GM21447 (cell line): ENCODE results near the gene DYNLT1.
"Not testable (repeated sequence)": the region's sequence is repeated elsewhere in the genome, so short reads cannot be mapped to it uniquely, and the experiment has no call there.

Source experiments
- ATAC-seq: cut with Tn5 transposase; IDR thresholded peaks from one replicate; pipeline ENCODE4 v1.9.1; 2021; ENCODE audit not compliant: unreplicated experiment

DYNLT1 gene

DNA sequence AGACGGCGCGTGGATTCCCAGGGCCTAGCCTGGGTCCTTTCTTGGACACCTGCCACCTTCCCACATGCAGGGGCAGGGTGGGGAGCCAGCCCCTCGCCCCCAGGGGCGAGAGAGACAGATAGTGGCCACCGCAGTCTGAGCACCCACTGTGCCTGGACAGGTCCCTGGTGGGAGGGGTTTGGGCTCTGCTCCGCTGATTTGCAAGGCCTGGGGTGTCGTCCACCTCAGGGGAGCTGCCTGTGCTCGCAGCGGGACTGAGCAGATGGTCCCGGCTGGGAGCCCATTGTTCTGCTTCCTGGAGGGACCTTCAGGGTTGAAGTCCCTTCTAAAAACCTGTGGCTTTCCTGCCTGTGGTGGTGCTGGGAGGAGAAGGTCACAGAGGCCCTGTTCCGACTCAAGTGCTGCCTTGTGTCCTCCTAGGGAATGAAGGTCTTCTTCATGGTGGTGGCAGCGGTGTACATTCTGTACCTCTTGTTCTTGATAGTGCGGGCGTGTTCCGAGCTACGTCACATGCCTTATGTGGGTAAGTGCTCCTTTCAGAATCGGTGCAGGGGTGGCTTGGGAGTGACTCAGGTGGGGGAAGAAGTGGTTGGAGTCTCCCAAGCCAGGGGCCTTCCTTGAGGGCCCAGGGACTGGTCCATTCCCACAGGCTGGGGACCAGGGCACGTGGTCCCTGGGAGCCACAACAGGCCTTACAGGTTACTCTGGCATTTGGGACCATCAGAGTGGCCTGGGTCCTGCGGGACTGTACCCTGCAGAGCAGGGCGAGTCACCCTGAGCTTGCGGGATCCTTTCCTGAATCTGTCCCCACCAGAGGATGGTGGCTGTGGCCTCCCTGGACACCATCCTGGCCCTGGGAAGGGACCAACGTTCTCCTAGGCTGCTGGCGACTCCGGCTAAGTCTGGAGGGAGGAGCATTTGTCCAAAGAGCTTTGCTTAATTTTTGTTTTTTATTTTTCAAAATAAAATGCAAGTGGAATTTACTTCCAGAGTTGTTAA lies 19.6 kb downstream of the DYNLT1 start:
- no peak for ATAC-seq

DNA sequence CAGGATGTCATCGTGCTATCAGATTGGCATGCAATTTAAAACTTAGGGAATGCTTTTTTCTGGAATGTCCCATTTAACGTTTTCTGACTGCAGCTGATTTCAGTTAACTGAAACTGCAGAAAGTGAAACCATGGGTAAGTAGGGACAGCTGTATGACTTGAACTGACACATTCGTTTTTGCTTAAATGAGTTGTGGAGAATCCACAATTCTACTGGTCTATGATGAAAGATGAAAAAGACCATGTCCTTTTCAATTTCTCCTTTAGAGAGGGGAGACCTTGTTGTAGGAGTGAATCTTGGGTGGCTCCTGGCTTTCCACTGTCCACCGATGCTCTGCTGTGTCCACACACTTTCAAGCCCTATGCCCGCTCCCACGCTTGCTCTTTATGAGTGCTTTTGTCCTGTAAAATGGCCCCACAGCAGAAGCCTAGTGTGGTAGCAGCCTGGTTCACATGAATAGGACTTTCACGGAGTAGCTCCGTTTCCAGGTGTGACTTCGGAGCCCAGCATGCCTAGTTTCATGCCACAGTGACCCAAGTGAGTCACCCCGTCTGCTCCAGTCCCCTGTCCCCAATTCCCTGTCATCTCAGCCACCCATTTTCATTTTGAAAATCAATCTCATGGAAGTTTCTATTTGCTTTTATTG lies 21.9 kb downstream of the DYNLT1 start:
- ATAC-seq = no peak

DNA sequence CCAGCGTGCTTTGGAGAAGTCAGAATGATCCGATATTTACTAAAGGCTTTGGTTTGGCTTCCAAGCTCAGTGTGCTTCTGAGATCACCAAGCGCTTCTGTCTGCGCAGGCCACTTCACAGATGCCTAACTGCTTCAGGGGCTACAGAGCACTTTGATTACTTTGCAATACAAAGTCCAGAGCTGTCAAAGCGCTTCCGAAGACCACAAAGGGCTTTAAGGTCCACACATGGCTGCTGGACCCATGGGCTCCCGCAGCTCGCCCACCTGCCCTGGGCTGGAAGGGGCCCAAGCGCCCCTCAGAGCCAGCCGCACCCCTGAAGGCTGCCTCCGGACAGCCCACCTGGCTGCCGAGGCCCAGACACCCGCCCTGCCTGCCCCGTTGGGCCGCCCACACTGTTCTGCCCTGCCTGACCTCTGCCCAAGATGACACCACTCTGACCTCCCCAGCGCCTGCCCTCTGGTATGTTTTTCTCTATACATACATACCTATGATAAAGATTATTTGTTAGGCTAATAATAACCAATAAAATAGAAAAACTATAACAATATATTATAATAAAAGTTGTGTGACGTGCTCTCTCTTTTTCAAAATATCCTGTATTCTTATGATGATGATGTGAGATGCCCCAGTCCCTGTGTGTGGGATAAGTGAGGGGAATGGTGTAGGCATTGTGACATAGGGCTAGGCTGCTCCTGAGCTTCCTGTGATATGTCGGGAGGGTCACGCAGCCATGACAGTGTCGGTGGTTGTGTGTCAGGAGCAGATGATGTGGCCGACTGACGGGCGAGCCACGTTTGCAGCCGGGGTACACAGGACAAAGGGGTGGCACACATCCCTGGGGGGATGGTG lies 22.6 kb downstream of the DYNLT1 start:
- ATAC-seq = no peak

DNA sequence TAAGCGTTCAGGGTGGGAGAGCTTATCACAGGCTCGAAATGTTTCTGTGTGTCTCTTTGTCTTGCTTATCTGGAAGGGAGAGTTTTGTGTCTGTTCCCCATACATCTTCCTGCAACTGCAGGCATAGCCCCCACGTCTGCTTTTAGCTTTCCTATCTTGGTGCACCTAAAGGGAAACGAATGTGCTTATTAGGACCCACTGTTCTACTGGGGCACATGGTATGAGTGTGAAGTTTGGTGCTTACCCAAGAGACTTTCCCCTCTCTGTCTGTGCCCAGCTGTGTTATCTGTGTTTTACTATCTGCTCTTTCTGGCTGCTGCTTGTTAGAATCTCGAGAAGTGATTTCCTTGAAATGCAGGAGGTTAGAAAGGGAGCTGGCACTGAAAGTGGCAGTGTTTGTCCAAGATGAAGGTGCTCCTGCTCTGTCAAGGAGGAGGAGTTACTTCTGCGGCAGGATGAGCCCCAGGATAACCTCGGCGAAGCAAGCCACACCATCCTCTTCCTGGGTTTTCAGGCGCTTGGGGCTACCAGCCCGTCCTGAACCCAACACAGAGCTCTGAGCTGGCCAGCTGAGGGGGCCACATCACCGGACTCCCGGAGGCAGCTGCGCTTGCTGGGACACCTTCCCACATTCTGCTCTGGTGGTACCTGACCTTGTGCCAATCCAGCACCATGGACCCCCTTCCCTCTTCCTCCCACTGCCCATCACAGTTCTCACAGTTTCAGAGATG lies 23.4 kb downstream of the DYNLT1 start:
- no peak for ATAC-seq

DNA sequence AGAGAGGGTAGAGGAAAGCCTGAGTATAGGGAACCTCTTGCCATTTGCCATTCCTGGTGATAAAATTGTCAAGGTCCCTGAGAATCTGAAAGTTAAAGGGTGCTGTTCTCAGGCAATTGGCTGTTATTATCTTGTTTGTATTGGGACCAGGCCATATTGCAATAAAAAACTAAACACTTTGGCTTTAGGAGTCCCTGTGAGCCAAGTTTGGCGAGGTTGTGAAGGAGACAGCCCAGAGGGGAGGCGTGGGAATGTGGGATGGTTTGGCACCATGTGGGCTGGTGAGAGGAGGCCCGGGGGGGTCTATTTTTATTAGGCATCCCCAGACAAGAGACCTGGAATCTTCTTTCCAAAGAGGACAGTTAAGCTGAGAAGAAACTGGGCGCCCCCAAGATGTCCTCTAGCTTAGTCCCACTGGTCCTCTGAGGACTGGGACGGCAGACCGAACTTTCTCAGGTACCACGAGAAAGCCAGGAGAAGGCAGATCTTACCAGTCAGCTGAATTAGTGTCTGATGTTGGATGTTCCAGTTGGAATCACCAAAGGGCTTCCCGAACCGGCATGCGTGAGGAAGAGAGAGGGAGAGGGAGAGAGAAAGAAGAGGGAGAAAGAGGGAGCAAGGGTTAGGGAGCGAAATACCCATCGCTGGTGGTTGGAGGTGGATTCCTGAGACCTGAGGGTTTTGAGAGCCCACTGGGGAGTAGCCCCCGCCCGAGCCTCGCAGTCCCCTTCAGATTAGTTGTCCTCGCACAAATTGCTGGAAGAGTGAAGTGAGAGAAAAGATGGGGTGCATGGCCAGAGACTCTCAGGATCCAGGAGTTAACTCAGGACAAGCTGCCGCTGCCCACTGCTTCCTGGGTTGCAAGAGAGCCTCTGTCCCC lies 24.4 kb downstream of the DYNLT1 start:
- ATAC-seq = no peak

DNA sequence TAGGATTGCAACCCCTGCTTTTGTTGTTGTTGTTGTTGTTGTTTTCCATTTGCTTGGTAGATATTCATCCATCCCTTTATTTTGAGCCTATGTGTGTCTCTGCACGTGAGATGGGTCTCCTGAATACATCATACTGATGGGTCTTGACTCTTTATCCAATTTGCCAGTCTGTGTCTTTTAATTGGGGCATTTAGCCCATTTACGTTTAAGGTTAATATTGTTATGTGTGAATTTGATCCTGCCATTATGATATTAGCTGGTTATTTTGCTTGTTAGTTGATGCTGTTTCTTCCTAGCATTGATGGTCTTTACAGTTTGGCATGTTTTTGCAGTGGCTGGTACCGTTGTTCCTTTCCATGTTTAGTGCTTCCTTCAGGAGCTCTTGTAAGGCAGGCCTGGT lies 26.3 kb downstream of the DYNLT1 start:
- ATAC-seq = not testable (repeated sequence)

DNA sequence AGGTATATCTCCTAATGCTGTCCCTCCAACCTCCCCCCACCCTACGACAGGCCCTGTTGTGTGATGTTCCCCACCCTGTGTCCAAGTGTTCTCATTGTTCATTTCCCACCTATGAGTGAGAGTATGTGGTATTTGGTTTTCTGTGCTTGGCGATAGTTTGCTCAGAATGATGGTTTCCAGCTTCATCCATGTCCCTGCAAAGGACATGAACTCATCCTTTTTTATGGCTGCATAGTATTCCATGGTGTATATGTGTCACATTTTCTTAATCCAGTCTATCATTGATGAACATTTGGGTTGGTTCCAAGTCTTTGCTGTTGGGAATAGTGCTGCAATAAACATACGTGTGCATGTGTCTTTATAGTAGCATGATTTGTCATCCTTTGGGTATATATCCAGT lies 29.9 kb downstream of the DYNLT1 start:
- ATAC-seq = not testable (repeated sequence)

DNA sequence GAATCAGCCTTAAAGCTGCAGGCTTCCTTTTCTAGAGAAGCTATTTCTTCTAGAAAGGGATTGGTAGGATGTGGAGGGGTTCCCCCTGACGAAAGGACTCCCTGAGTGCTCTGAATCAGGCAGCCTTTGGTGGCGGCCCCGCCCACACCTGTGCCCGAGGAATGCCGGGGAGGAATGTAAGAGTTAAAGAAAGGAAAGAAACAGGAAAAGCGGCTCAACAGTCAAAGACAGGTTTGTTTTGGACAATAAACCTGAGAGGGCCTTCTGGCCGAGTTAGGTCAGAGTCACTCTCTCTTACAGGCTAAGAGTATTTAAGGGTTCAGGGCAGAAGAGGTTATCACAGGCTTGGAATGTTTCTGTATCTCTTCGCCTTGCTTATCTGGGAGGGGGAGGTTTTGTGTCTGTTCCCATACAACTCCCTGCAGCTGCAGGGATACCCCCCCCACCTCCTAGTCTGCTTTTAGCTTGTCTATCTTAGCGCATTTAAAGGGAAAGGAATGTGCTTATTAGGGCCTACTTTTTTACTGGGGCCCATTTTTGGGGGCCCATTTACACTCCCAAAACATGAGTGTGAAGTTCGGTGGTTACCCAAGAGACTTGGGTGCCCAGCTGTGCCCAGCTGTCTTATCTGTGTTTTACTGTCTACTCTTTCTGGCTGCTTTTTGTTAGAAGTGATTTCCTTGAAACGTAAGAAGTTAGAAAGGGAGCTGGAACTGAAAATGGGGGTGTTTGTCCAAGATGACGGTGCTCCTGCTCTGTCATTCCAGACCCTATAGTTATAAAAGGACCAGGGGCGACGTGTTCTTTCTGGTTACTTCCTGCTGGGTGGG lies 32.8 kb downstream of the DYNLT1 start:
- ATAC-seq = no peak

DNA sequence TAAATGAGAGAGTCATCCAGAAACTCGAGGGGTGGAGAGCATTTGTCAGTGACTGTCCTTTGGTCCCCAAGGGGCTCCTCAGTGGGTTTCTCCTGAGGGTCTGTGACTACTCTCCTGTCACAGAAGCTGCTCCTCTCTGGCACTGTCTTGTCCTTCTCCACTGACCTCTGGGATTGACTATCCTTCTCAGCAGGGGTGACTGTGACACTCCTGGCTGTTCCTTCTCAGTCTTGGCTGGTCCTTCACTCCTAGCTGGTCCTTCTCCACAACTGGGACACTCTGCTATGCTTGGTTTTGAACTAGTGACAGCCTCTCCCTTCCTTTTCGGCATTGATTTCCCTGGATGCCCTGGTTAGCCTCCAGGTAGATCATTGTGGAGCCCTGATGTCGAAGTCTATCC lies 33.5 kb downstream of the DYNLT1 start:
- ATAC-seq = no peak

DNA sequence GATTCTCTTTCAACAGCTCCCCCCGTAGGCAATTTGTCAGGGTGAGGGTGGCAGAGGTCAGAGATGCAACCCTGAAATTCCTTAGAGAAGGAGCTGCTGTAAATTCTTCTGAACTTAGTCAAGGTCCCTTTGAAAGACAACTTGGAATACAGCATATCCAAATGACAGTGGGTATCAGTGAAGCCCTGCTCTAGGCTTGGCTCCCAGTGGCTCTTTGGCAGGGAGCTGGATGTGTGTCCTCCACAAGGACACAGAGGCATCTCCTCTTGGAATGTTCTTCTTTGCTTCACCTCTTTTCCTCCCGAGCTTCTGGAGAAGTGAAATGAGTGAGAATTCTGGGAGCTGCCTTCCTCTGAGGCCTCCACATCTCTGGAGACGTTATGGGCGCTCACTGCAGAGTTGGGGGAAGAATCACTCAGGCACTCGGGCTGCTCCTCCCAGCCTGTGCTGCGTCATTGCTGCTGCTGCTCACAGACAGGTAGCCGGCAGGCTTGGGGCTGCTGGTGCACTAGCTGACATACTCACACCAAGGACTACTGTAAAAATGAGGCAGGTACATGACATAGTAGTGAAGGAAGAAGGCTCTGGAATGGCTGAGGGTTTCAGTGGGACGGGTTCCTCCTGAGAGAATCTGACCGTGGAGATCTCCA lies 34.1 kb downstream of the DYNLT1 start:
- no peak for ATAC-seq

DNA sequence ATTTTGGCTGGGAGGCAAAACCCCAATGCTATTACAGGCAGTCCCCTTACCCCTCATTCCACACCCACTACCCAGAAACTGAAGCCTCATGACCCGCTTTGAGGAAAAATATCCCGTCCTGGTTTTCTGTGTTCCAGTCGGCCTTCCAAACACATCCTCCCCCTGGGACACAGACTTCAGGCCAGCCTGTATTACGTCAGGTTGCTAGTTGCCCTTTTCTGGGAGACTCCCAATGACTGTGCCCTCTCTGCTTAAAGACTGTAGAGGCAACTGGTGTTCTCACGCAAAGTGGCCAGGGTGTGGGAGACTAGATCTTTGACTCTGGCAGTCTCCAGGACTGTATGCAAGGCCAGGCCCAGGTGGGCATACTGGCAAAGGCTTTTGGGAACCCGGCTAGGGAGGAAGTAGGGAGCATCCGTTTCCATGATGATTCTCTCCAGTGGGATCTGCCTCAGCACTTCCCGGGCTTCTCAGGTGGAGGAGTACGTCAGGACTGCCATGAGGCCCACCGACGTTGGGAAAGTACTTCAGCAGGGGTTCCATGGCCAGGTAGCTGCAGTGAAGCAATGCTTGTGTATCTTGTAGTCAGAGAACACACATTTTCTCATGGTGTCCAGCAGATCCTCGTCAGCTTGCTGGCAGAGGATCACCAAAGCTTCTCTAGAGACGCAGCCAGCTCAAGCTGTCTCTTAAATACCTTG lies 34.9 kb downstream of the DYNLT1 start:
- ATAC-seq = no peak

DNA sequence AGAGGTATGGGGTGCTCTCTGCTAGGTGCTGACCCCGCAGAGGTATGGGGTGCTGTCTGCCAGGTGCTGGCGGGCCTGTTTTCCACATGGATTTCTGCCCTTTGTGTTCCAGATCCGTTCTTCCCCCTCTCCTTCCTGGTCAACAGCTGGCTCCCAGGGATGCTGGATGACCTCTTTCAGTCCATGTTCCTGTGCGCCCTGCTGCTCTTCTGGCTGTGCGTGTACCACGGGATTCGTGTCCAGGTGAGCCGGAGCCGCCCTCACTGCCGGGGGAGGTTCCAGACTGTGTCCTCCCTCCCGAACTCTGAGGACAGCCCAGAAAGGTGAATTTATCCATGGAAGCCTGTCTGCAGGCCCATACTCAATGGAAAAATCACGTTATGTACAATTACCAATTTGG lies 36.3 kb downstream of the DYNLT1 start:
- ATAC-seq = no peak

DNA sequence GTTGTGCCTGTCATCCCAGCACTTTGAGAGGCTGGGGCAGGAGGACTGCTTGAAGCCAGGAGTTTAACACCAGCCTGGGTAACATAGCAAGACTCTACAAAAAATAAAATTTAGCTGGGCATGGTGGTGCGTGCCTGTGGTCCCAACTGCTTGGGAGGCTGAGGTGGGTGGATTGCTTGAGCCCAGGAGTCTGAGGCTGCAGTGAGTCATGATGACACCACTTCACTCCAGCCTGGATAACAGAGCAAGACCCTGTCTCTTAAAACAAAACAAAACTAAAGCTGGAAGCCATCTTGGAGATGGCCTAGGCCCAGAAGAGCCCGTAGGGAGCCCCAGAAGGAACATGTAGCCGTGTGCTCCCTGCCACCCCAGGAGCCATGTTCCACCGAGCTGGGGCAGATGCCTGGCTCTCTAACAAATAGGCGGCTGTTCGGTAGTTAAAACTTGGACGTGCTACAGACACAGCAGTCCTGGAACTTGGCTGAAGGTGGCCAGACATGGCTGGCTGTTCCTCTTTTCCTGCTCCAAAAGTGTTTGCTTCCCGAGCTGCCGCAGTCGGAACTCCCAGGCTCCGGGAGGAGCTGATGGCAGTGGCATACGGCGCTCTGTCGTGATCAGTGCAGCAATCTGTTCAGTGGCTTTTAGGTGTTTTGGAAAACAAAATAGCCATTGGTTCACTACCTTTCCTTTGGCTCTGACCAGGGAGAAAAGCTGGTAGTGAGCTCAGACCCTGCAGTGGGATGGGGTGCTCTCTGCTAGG lies 37.0 kb downstream of the DYNLT1 start:
- no peak for ATAC-seq

DNA sequence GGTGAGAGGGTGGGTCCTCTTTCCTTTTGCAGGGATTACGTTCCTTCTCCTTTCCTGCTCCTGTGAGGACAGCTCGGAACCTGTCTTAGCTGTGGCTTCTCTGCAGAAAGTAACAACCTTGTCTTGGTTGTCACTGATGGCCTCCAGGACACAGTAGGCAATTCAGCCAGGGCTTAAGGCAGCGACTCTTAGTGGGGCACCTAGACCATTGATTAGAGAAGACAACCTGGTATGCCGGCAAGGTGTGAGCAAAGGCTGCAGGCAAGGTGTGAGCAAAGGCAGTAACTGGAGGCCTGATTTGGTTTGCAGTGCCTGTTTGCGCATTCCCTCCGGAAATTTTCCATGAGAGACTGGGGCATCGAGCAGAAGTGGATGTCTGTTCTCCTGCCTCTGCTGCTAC lies 37.6 kb downstream of the DYNLT1 start:
- ATAC-seq = no peak

DNA sequence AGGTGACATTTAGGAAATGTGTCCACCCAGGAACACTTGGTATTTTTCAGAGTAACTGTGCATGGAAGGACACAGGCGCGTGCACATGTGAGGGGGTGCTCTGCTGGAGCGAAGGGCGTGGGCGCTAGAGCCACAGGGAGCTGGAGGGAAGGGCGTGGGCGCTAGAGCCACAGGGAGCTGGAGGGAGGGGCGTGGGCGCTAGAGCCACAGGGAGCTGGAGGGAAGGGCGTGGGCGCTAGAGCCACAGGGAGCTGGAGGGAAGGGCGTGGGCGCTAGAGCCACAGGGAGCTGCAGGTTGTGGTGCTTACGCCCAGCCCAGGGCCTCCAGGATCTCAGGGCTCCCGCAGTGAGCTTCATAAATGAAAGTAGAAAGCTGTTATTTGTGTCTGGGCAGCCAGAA lies 38.5 kb downstream of the DYNLT1 start:
- not testable (repeated sequence) for ATAC-seq

DNA sequence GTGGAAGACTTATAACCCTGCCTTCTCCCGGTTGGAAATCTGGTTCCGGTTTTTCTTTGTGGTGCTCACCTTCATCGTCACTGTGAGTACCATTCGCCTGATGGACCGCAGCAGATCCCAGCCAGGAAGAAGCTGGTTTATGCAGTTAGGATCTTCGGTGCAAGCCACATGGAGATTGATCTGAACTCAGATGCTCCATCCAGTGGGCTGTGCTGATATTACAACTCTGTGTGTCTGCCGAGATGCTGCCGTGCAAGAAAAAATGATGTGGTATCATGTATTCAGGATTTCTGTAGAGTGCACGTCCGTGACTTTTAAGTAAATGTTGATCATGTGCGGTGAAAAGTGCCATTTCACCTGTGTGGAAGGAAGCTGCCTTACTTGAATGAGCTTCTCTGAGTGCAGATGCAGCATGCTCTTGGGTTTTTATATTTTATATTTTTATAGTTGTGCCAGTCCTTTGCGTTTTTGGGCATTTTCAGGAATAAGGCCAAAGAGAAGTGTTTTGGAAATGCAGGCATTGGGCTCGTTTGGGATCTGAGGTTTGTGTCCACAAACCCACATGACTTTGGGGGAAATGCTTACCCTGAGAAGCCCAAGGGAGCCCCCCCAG lies 39.2 kb downstream of the DYNLT1 start:
- no peak for ATAC-seq

DNA sequence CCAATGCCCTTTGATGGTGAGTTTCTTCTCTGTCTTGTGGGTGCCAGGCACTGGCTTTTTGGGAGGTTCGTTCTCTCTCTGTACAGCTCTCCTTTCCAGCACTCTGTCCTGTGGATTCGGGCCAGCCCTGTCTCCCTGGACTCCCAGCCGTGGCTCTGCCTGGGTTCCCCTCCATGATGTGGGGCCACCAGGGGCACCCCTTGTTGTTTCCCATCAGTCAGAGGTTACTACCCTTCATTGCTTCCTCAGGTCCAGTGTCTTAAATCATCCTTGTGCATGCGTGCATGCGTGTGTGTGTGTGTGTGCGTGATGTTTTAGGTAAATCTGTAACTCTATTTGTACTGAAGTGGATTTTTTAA lies 40.5 kb downstream of the DYNLT1 start:
- ATAC-seq = no peak
